ENCODE data around the gene PLEK. TPM values are rescaled to one million over a fixed set of nuclear protein-coding genes. Genes with fewer than 3 reads are reported as not detected.
A peak's percentile ranks its signal among the peaks of the same experiment; 100 is the strongest.

Gene PLEK
- total and polyA plus RNA-seq, 2 donors (not counting 1 experiment from before 2014, with no cell fraction given), result not detected

DNA sequence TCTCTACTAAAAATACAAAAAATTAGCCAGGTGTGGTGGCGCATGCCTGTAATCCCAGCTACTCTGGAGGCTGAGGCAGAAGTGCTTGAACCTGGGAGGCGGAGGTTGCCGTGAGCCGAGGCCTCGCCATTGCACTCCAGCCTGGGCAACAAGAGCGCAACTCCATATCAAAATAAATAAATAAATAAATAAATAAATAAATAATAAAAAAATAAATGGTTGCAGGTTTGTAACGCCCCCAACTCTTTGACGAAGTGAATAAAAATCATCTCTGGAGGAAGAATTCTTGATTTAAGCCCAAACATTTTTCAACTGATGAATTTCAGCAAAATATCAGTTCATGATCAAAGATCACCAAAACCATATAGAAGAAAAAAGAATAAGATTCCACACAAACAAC is 32.1 kb upstream of the PLEK start:
- no peaks in the 10 kb centered on the region for H3K27me3 ChIP-seq (ENCODE audit: control insufficient read depth, insufficient read depth, low read length)
- DNase-seq (ENCODE audit: low read depth in 2 of 2), result no peak
- H3K9me3 ChIP-seq (ENCODE audit: control insufficient read depth, insufficient read depth, low read depth, low read length), result no peaks in the 10 kb centered on the region
- H3K4me3 ChIP-seq (replicated peaks in 1 of 4; ENCODE audit: control extremely low read depth in 1 of 4, insufficient read depth in 1 of 4, low read depth in 3 of 4, low read length in 4 of 4), result no peak overlapping the region
- no peaks in the 10 kb centered on the region for H3K79me2 ChIP-seq (ENCODE audit: control insufficient read depth, insufficient read depth, low read length)
- H2AFZ ChIP-seq (ENCODE audit: low read length), result no peak overlapping the region
- H3K4me2 ChIP-seq (ENCODE audit: extremely low read depth, insufficient read depth, low read length), result no peak overlapping the region
- no peaks in the 10 kb centered on the region for H4K20me1 ChIP-seq (ENCODE audit: control insufficient read depth, extremely low read depth, insufficient read depth, low read length)
- no peaks in the 10 kb centered on the region for H3K36me3 ChIP-seq (ENCODE audit: control insufficient read depth, insufficient read depth, low read length)
- H3K4me1 ChIP-seq (ENCODE audit: control insufficient read depth, extremely low read depth, insufficient read depth, low read length), result peaks cover 2% of the 10 kb centered on the region
- TF ChIP-seq, protein P1, sequence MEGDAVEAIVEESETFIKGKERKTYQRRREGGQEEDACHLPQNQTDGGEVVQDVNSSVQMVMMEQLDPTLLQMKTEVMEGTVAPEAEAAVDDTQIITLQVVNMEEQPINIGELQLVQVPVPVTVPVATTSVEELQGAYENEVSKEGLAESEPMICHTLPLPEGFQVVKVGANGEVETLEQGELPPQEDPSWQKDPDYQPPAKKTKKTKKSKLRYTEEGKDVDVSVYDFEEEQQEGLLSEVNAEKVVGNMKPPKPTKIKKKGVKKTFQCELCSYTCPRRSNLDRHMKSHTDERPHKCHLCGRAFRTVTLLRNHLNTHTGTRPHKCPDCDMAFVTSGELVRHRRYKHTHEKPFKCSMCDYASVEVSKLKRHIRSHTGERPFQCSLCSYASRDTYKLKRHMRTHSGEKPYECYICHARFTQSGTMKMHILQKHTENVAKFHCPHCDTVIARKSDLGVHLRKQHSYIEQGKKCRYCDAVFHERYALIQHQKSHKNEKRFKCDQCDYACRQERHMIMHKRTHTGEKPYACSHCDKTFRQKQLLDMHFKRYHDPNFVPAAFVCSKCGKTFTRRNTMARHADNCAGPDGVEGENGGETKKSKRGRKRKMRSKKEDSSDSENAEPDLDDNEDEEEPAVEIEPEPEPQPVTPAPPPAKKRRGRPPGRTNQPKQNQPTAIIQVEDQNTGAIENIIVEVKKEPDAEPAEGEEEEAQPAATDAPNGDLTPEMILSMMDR (conservative IDR thresholded peaks at IDR 0.05 in 1 of 2, IDR thresholded peaks at IDR 0.05 in 1 of 2; ENCODE audit: low read depth in 1 of 2, low read length in 2 of 2), result no peak
- no peak for TF ChIP-seq EZH2 (IDR thresholded peaks at IDR 0.05; ENCODE audit: low read length, missing control alignments)
- no peak overlapping the region for H3K9ac ChIP-seq (ENCODE audit: insufficient read depth, low read length)
- no peak overlapping the region for H3K27ac ChIP-seq (ENCODE audit: insufficient read depth, low read length)

DNA sequence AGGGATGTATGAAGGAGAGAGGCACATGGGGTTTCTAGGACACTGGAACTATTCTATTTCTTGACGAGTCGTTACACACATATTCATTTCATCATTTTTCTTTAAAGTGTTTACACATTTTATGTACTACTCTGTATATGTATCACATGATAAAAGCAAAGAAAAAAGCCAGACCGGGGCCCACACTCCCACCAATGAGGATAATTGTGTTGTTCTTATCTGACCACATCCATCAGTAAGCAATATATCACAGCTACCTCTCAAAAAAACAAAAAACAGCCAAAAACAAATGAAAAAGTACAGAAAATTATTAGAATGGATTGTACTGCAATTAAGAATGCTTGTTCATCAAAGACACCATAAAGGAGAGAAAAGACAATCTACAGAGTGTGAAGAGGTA is 31.2 kb upstream of the PLEK start:
- no peak for TF ChIP-seq EZH2 (IDR thresholded peaks at IDR 0.05; ENCODE audit: low read length, missing control alignments)
- TF ChIP-seq, protein P1 (conservative IDR thresholded peaks at IDR 0.05 in 1 of 2, IDR thresholded peaks at IDR 0.05 in 1 of 2; ENCODE audit: low read depth in 1 of 2, low read length in 2 of 2), result no peak
- Histone ChIP-seq H3K9me3 (ENCODE audit: control insufficient read depth, insufficient read depth, low read depth, low read length) (no peaks in the 10 kb centered on the region), H3K4me2 (ENCODE audit: extremely low read depth, insufficient read depth, low read length) (no peak overlapping the region), H3K4me3 (replicated peaks in 1 of 4; ENCODE audit: control extremely low read depth in 1 of 4, insufficient read depth in 1 of 4, low read depth in 3 of 4, low read length in 4 of 4) (no peak overlapping the region), H4K20me1 (ENCODE audit: control insufficient read depth, extremely low read depth, insufficient read depth, low read length) (no peaks in the 10 kb centered on the region), H3K79me2 (ENCODE audit: control insufficient read depth, insufficient read depth, low read length) (no peaks in the 10 kb centered on the region), H3K4me1 (ENCODE audit: control insufficient read depth, extremely low read depth, insufficient read depth, low read length) (peaks cover 2% of the 10 kb centered on the region), H3K36me3 (ENCODE audit: control insufficient read depth, insufficient read depth, low read length) (no peaks in the 10 kb centered on the region), H3K27me3 (ENCODE audit: control insufficient read depth, insufficient read depth, low read length) (no peaks in the 10 kb centered on the region), H3K27ac (ENCODE audit: insufficient read depth, low read length) (no peak overlapping the region), H3K9ac (ENCODE audit: insufficient read depth, low read length) (no peak overlapping the region), H2AFZ (ENCODE audit: low read length) (no peak overlapping the region)
- no peak for DNase-seq (ENCODE audit: low read depth in 2 of 2)

DNA sequence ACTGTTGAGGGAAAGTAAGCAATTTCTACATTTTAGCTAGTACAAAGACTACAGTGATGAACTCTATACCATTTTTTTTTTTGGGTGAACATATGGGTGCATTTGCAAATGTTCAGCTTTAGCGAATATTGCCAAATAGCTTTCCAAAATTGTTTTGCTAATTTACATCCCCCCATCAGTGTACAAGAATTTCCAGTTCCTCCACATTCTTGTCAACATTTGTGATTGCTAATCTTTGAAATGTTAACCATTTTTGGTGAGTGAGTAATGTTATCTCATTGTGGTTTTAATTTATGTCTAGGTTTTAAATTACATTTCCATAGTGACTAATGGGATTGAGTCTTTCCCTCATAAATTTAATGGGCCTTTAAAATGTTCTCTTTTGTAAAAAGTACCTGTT is 28.9 kb upstream of the PLEK start:
- TF ChIP-seq, protein P1 (conservative IDR thresholded peaks at IDR 0.05 in 1 of 2, IDR thresholded peaks at IDR 0.05 in 1 of 2; ENCODE audit: low read depth in 1 of 2, low read length in 2 of 2), result no peak
- no peak for TF ChIP-seq EZH2 (IDR thresholded peaks at IDR 0.05; ENCODE audit: low read length, missing control alignments)
- Histone ChIP-seq H3K4me2 (ENCODE audit: extremely low read depth, insufficient read depth, low read length) (no peak overlapping the region), H3K9ac (ENCODE audit: insufficient read depth, low read length) (no peak overlapping the region), H4K20me1 (ENCODE audit: control insufficient read depth, extremely low read depth, insufficient read depth, low read length) (no peaks in the 10 kb centered on the region), H3K9me3 (ENCODE audit: control insufficient read depth, insufficient read depth, low read depth, low read length) (no peaks in the 10 kb centered on the region), H3K27me3 (ENCODE audit: control insufficient read depth, insufficient read depth, low read length) (no peaks in the 10 kb centered on the region), H3K79me2 (ENCODE audit: control insufficient read depth, insufficient read depth, low read length) (no peaks in the 10 kb centered on the region), H3K4me3 (replicated peaks in 1 of 4; ENCODE audit: control extremely low read depth in 1 of 4, insufficient read depth in 1 of 4, low read depth in 3 of 4, low read length in 4 of 4) (no peak overlapping the region), H3K27ac (ENCODE audit: insufficient read depth, low read length) (no peak overlapping the region), H2AFZ (ENCODE audit: low read length) (no peak overlapping the region), H3K4me1 (ENCODE audit: control insufficient read depth, extremely low read depth, insufficient read depth, low read length) (no peaks in the 10 kb centered on the region), H3K36me3 (ENCODE audit: control insufficient read depth, insufficient read depth, low read length) (no peaks in the 10 kb centered on the region)
- DNase-seq (ENCODE audit: low read depth in 2 of 2), result peak; percentile 51 to 81

Measured in fibroblast of lung (primary cell).